ENCODE data around the gene PDSS2. TPM values are rescaled to one million over a fixed set of nuclear protein-coding genes. Genes with fewer than 3 reads are reported as not detected.
"Not testable (repeated sequence)": the region's sequence is repeated elsewhere in the genome, so short reads cannot be mapped to it uniquely, and the experiment has no call there.

The PDSS2 gene
- total RNA-seq, 1 experiment from 2014 or later = 12.1 TPM

GRCh38 chr6:107171513-107171912 lies 287.9 kb downstream of the PDSS2 start:
- H2BK120ac ChIP-seq (ENCODE audit: low read depth, low read length, poor library complexity, severe bottlenecking) = no peak overlapping the region
- no peak for DNase-seq

GRCh38 chr6:107164299-107164698 lies 295.1 kb downstream of the PDSS2 start:
- H3K9me3 Mint-ChIP-seq; H3K9me3 ChIP-seq (ENCODE audit: control insufficient read depth, low read depth, low read length); H3K4ac ChIP-seq (ENCODE audit: low read depth, low read length); H3K14ac ChIP-seq (ENCODE audit: insufficient read depth, low read length); H3K4me1 ChIP-seq (ENCODE audit: insufficient read depth, low read length); H3K79me2 ChIP-seq (ENCODE audit: insufficient read depth, low read length); H3K56ac ChIP-seq (ENCODE audit: insufficient read length, low read depth, low read length); H3K23ac ChIP-seq (ENCODE audit: insufficient read length, low read depth, low read length); H3K23me2 ChIP-seq (ENCODE audit: insufficient read length, low read depth, low read length, poor library complexity, severe bottlenecking); H2AFZ ChIP-seq (ENCODE audit: low read length); H3K36me3 Mint-ChIP-seq (ENCODE audit: insufficient read depth in 1 of 3, low read depth in 3 of 3); H3K18ac ChIP-seq (ENCODE audit: insufficient read length, low read depth, low read length); H4K5ac ChIP-seq (ENCODE audit: insufficient read length, low read depth, low read length); H3K27me3 Mint-ChIP-seq (ENCODE audit: low read depth); H4K91ac ChIP-seq (ENCODE audit: insufficient read length, low read depth, low read length); H3K27ac ChIP-seq (ENCODE audit: insufficient read length, low read depth, low read length); H3K27ac Mint-ChIP-seq; H3K27me3 ChIP-seq (ENCODE audit: insufficient read depth, low read length); H2BK15ac ChIP-seq (ENCODE audit: low read depth, low read length); H3K4me2 ChIP-seq (ENCODE audit: insufficient read depth, insufficient read length, low read length); H3K79me1 ChIP-seq (ENCODE audit: insufficient read depth, low read depth, low read length, poor library complexity, severe bottlenecking); H4K20me1 ChIP-seq (ENCODE audit: control insufficient read depth, insufficient read depth, insufficient read length); H3K4me3 Mint-ChIP-seq; H3K9ac ChIP-seq (ENCODE audit: extremely low read depth, insufficient read length, low read length); H2BK12ac ChIP-seq (ENCODE audit: insufficient read length, low read depth, low read length); H2AK5ac ChIP-seq (ENCODE audit: insufficient read length, low read length); H2BK5ac ChIP-seq (ENCODE audit: insufficient read length, low read length); H4K8ac ChIP-seq (replicated peaks; ENCODE audit: insufficient read length, low read depth, low read length); H2BK20ac ChIP-seq (ENCODE audit: low read depth, low read length, poor library complexity, severe bottlenecking); H3T11ph ChIP-seq (ENCODE audit: low read length); H2BK120ac ChIP-seq (ENCODE audit: low read depth, low read length, poor library complexity, severe bottlenecking); DNase-seq: not testable (repeated sequence)
- H3K4me1 Mint-ChIP-seq = peaks cover 12 to 13% of the 10 kb centered on the region in 2 experiments
- WGBS (ENCODE audit: extremely low coverage, insufficient read length, low lambda C conversion rate) = no CpG with 5 or more reads among the region's 5 CpGs

More at GRCh38 chr6:107171513-107171912, 287.9 kb downstream of the PDSS2 start:
- no peaks in the 10 kb centered on the region for H3K27me3 Mint-ChIP-seq (ENCODE audit: low read depth)
- H2BK20ac ChIP-seq (ENCODE audit: low read depth, low read length, poor library complexity, severe bottlenecking) = no peak overlapping the region
- H3K79me2 ChIP-seq (ENCODE audit: insufficient read depth, low read length) = no peaks in the 10 kb centered on the region
- no peaks in the 10 kb centered on the region for H4K20me1 ChIP-seq (ENCODE audit: control insufficient read depth, insufficient read depth, insufficient read length)
- H3K4ac ChIP-seq (ENCODE audit: low read depth, low read length) = no peak overlapping the region
- no peak overlapping the region for H3K14ac ChIP-seq (ENCODE audit: insufficient read depth, low read length)
- no peaks in the 10 kb centered on the region for H3K27me3 ChIP-seq (ENCODE audit: insufficient read depth, low read length)
- no peaks in the 10 kb centered on the region for H3K23me2 ChIP-seq (ENCODE audit: insufficient read length, low read depth, low read length, poor library complexity, severe bottlenecking)
- no peak overlapping the region for H2BK5ac ChIP-seq (ENCODE audit: insufficient read length, low read length)
- H3K4me1 ChIP-seq (ENCODE audit: insufficient read depth, low read length) = no peaks in the 10 kb centered on the region
- WGBS (ENCODE audit: extremely low coverage, insufficient read length, low lambda C conversion rate) = no CpG with 5 or more reads among the region's 5 CpGs
- H3K9me3 ChIP-seq (ENCODE audit: control insufficient read depth, low read depth, low read length) = no peaks in the 10 kb centered on the region
- no peak overlapping the region for H3K18ac ChIP-seq (ENCODE audit: insufficient read length, low read depth, low read length)
- H3K4me1 Mint-ChIP-seq = no peaks in the 10 kb centered on the region
- H3K4me3 Mint-ChIP-seq = no peak overlapping the region
- peaks cover 25 to 26% of the 10 kb centered on the region in 2 experiments for H3K9me3 Mint-ChIP-seq
- no peak overlapping the region for H2BK12ac ChIP-seq (ENCODE audit: insufficient read length, low read depth, low read length)
- no peak overlapping the region for H4K5ac ChIP-seq (ENCODE audit: insufficient read length, low read depth, low read length)
- no peak for TF ChIP-seq CTCF (conservative IDR thresholded peaks at IDR 0.05)
- peaks cover 8 to 31% (median 27%) of the 10 kb centered on the region in 3 experiments for H3K36me3 Mint-ChIP-seq (ENCODE audit: insufficient read depth in 1 of 3, low read depth in 3 of 3)
- no peak overlapping the region for H3K56ac ChIP-seq (ENCODE audit: insufficient read length, low read depth, low read length)
- H2AK5ac ChIP-seq (ENCODE audit: insufficient read length, low read length) = no peak overlapping the region
- H3K79me1 ChIP-seq (ENCODE audit: insufficient read depth, low read depth, low read length, poor library complexity, severe bottlenecking) = no peaks in the 10 kb centered on the region
- H3K23ac ChIP-seq (ENCODE audit: insufficient read length, low read depth, low read length) = no peak overlapping the region
- H2BK15ac ChIP-seq (ENCODE audit: low read depth, low read length) = no peak overlapping the region
- H4K91ac ChIP-seq (ENCODE audit: insufficient read length, low read depth, low read length) = no peak overlapping the region
- no peak overlapping the region for H3K4me2 ChIP-seq (ENCODE audit: insufficient read depth, insufficient read length, low read length)
- no peak overlapping the region for H4K8ac ChIP-seq (replicated peaks; ENCODE audit: insufficient read length, low read depth, low read length)
- H2AFZ ChIP-seq (ENCODE audit: low read length) = no peak overlapping the region
- no peak overlapping the region for H3K27ac ChIP-seq (ENCODE audit: insufficient read length, low read depth, low read length)
- no peak overlapping the region for H3T11ph ChIP-seq (ENCODE audit: low read length)
- no peak overlapping the region for H3K9ac ChIP-seq (ENCODE audit: extremely low read depth, insufficient read length, low read length)
- H3K27ac Mint-ChIP-seq = no peak overlapping the region; a peak in 1 of 7 replicates
